ENCODE data around the gene ITPKB. TPM values are rescaled to one million over a fixed set of nuclear protein-coding genes. Genes with fewer than 3 reads are reported as not detected.
"Not testable (repeated sequence)": the region's sequence is repeated elsewhere in the genome, so short reads cannot be mapped to it uniquely, and the experiment has no call there.

The ITPKB gene
- total and polyA plus RNA-seq, 3 experiments from 2014 or later, result 37.7 to 50.1 (median 39.6) TPM

- Histone ChIP-seq H3K27me3 (ENCODE audit: insufficient read depth, low read length, poor library complexity, severe bottlenecking) (no peaks in the 10 kb centered on the region), H3K4me1 (ENCODE audit: insufficient read depth, low read length) (no peaks in the 10 kb centered on the region), H3K27ac (ENCODE audit: low read depth, low read length) (no peak overlapping the region), H3K4me3 (ENCODE audit: low read length) (no peak overlapping the region), H3K36me3 (ENCODE audit: insufficient read depth, low read length) (no peaks in the 10 kb centered on the region), H3K9me3 (ENCODE audit: low read length) (no peaks in the 10 kb centered on the region)
- peaks cover 0 to 10% (median 0%) of the 10 kb centered on the region in 3 donors for H3K36me3 Mint-ChIP-seq
- H3K4me1 Mint-ChIP-seq, result no peaks in the 10 kb centered on the region
- no peaks in the 10 kb centered on the region for H3K9me3 Mint-ChIP-seq
- H3K27me3 Mint-ChIP-seq, result peaks cover 0 to 5% of the 10 kb centered on the region in 2 donors
- ChIA-PET POLR2A (no interaction called here), CTCF (no interaction called here)
- no peak overlapping the region for H3K27ac Mint-ChIP-seq
- no peak for DNase-seq
- no peak overlapping the region for H3K4me3 Mint-ChIP-seq
These were observed 120.1 kb downstream of the ITPKB start for GRCh38 chr1:226619031-226619430.

GRCh38 chr1:226618380-226618779 lies 120.7 kb downstream of the ITPKB start:
- CTCF ChIA-PET, result no interaction called here
- POLR2A ChIA-PET, result no interaction called here
- H3K36me3 ChIP-seq (ENCODE audit: insufficient read depth, low read length), result no peaks in the 10 kb centered on the region

GRCh38 chr1:226617719-226618118 lies 121.4 kb downstream of the ITPKB start:
- H3K4me3 Mint-ChIP-seq; DNase-seq; CTCF ChIA-PET; H3K27ac Mint-ChIP-seq; H3K36me3 ChIP-seq (ENCODE audit: insufficient read depth, low read length); H3K27me3 ChIP-seq (ENCODE audit: insufficient read depth, low read length, poor library complexity, severe bottlenecking); H3K4me1 ChIP-seq (ENCODE audit: insufficient read depth, low read length); H3K9me3 Mint-ChIP-seq; H3K27ac ChIP-seq (ENCODE audit: low read depth, low read length); H3K4me3 ChIP-seq (ENCODE audit: low read length); H3K36me3 Mint-ChIP-seq; H3K4me1 Mint-ChIP-seq; H3K9me3 ChIP-seq (ENCODE audit: low read length); H3K27me3 Mint-ChIP-seq; POLR2A ChIA-PET: not testable (repeated sequence)

More at GRCh38 chr1:226618380-226618779, 120.7 kb downstream of the ITPKB start:
- Mint-ChIP-seq H3K9me3 (no peaks in the 10 kb centered on the region), H3K27ac (no peak overlapping the region), H3K4me3 (no peak overlapping the region), H3K27me3 (peaks cover 0 to 5% of the 10 kb centered on the region in 2 donors), H3K36me3 (peaks cover 0 to 10% (median 0%) of the 10 kb centered on the region in 3 donors), H3K4me1 (no peaks in the 10 kb centered on the region)
- no peak overlapping the region for H3K4me3 ChIP-seq (ENCODE audit: low read length)
- H3K27ac ChIP-seq (ENCODE audit: low read depth, low read length), result no peak overlapping the region
- no peaks in the 10 kb centered on the region for H3K9me3 ChIP-seq (ENCODE audit: low read length)
- H3K27me3 ChIP-seq (ENCODE audit: insufficient read depth, low read length, poor library complexity, severe bottlenecking), result no peaks in the 10 kb centered on the region
- H3K4me1 ChIP-seq (ENCODE audit: insufficient read depth, low read length), result no peaks in the 10 kb centered on the region
- no peak for DNase-seq

DNA sequence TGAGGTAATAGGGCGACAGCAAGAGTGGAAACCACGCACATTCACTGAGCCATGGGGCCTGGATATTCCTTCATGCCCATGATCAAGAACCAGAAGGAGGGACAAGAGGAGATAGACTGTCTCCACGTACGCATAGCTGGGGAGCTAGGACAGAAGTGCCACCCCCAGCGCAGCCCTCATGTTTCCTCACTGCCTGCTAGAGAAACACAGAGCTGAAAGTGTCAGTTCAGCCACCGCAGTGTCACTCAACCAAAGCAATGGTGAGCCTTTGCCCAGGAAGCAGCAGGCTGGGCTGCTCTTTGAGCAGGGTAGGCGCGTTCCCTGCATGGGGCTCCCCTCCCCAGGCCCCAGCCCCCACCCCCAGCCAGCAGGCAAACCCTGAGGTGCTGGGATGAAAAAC lies 122.0 kb downstream of the ITPKB start:
- no peaks in the 10 kb centered on the region for H3K27me3 ChIP-seq (ENCODE audit: insufficient read depth, low read length, poor library complexity, severe bottlenecking)
- no peak for DNase-seq
- H3K4me1 Mint-ChIP-seq, result no peaks in the 10 kb centered on the region
- ChIA-PET POLR2A (no interaction called here), CTCF (interaction anchor here (1.0 kb wide), 1 partner anchor 9 kb away, joined by 3 read pairs; no protein-coding TSS in a partner anchor)
- H3K9me3 ChIP-seq (ENCODE audit: low read length), result no peaks in the 10 kb centered on the region
- H3K36me3 ChIP-seq (ENCODE audit: insufficient read depth, low read length), result no peaks in the 10 kb centered on the region
- peaks cover 0 to 10% (median 0%) of the 10 kb centered on the region in 3 donors for H3K36me3 Mint-ChIP-seq
- no peak overlapping the region for H3K27ac Mint-ChIP-seq
- no peak overlapping the region for H3K4me3 Mint-ChIP-seq
- no peak overlapping the region for H3K4me3 ChIP-seq (ENCODE audit: low read length)
- H3K4me1 ChIP-seq (ENCODE audit: insufficient read depth, low read length), result no peaks in the 10 kb centered on the region
- no peaks in the 10 kb centered on the region for H3K9me3 Mint-ChIP-seq
- H3K27me3 Mint-ChIP-seq, result peaks cover 0 to 3% of the 10 kb centered on the region in 2 donors
- no peak overlapping the region for H3K27ac ChIP-seq (ENCODE audit: low read depth, low read length)

- Mint-ChIP-seq H3K4me1 (no peaks in the 10 kb centered on the region), H3K9me3 (no peaks in the 10 kb centered on the region), H3K36me3 (peaks cover 0 to 7% (median 0%) of the 10 kb centered on the region in 3 donors), H3K4me3 (no peak overlapping the region), H3K27me3 (peaks cover 0 to 3% of the 10 kb centered on the region in 2 donors), H3K27ac (peak overlapping the region in 1 of 8 donors; percentile 57)
- H3K9me3 ChIP-seq (ENCODE audit: low read length), result no peaks in the 10 kb centered on the region
- H3K27me3 ChIP-seq (ENCODE audit: insufficient read depth, low read length, poor library complexity, severe bottlenecking), result no peaks in the 10 kb centered on the region
- CTCF ChIA-PET, result interaction anchor here (1.0 kb wide), 1 partner anchor 10 kb away, joined by 3 read pairs; no protein-coding TSS in a partner anchor
- no peaks in the 10 kb centered on the region for H3K36me3 ChIP-seq (ENCODE audit: insufficient read depth, low read length)
- H3K4me3 ChIP-seq (ENCODE audit: low read length), result no peak overlapping the region
- no peak for DNase-seq
- H3K4me1 ChIP-seq (ENCODE audit: insufficient read depth, low read length), result no peaks in the 10 kb centered on the region
- no peak overlapping the region for H3K27ac ChIP-seq (ENCODE audit: low read depth, low read length)
- POLR2A ChIA-PET, result no interaction called here
These were observed 122.4 kb downstream of the ITPKB start for GRCh38 chr1:226616636-226617035.

DNA sequence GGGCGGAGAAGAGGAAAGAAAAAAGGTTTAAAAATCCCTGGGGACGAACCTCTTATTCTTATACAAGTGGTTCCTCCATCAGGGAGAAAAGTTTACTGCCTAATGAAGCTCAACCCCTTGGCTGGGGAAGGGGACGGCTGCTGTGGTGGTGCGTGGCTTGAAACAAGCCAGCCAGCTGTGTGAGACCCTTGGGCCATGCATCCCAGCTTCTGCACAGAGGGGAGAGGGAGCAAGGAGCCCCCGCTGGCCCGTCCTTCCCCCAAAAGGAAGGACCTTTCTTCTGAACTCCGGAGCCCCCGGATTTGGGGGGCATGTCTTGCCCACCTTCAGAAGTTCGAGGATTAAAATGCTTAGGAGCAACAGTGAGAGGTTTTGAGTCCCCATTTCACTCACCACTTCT lies 123.2 kb downstream of the ITPKB start:
- H3K4me1 ChIP-seq (ENCODE audit: insufficient read depth, low read length), result no peaks in the 10 kb centered on the region
- H3K9me3 Mint-ChIP-seq, result no peaks in the 10 kb centered on the region
- no peaks in the 10 kb centered on the region for H3K9me3 ChIP-seq (ENCODE audit: low read length)
- peak overlapping the region in 1 of 8 donors; percentile 32 for H3K27ac Mint-ChIP-seq
- H3K27me3 Mint-ChIP-seq, result peaks cover 0 to 3% of the 10 kb centered on the region in 2 donors
- no peak overlapping the region for H3K27ac ChIP-seq (ENCODE audit: low read depth, low read length)
- H3K36me3 Mint-ChIP-seq, result peaks cover 0 to 4% (median 0%) of the 10 kb centered on the region in 3 donors
- CTCF ChIA-PET, result no interaction called here
- no peak overlapping the region for H3K4me3 Mint-ChIP-seq
- DNase-seq, result no peak
- POLR2A ChIA-PET, result no interaction called here
- H3K4me1 Mint-ChIP-seq, result no peaks in the 10 kb centered on the region
- no peaks in the 10 kb centered on the region for H3K36me3 ChIP-seq (ENCODE audit: insufficient read depth, low read length)
- H3K4me3 ChIP-seq (ENCODE audit: low read length), result no peak overlapping the region
- H3K27me3 ChIP-seq (ENCODE audit: insufficient read depth, low read length, poor library complexity, severe bottlenecking), result no peaks in the 10 kb centered on the region

GRCh38 chr1:226611980-226612379 lies 127.1 kb downstream of the ITPKB start:
- CTCF ChIA-PET; H3K9me3 ChIP-seq (ENCODE audit: low read length); H3K4me1 Mint-ChIP-seq; H3K27me3 Mint-ChIP-seq; H3K9me3 Mint-ChIP-seq; H3K4me3 ChIP-seq (ENCODE audit: low read length); H3K27ac Mint-ChIP-seq; DNase-seq; H3K27me3 ChIP-seq (ENCODE audit: insufficient read depth, low read length, poor library complexity, severe bottlenecking); H3K4me3 Mint-ChIP-seq; POLR2A ChIA-PET; H3K36me3 Mint-ChIP-seq; H3K4me1 ChIP-seq (ENCODE audit: insufficient read depth, low read length); H3K36me3 ChIP-seq (ENCODE audit: insufficient read depth, low read length); H3K27ac ChIP-seq (ENCODE audit: low read depth, low read length): not testable (repeated sequence)

- H3K27me3 ChIP-seq (ENCODE audit: insufficient read depth, low read length, poor library complexity, severe bottlenecking), result no peaks in the 10 kb centered on the region
- CTCF ChIA-PET, result no interaction called here
These were observed 127.8 kb downstream of the ITPKB start for GRCh38 chr1:226611301-226611700.

GRCh38 chr1:226610671-226611070 lies 128.4 kb downstream of the ITPKB start:
- H3K9me3 Mint-ChIP-seq, result no peaks in the 10 kb centered on the region
- Histone ChIP-seq H3K36me3 (ENCODE audit: insufficient read depth, low read length) (no peaks in the 10 kb centered on the region), H3K4me3 (ENCODE audit: low read length) (no peak overlapping the region), H3K27ac (ENCODE audit: low read depth, low read length) (no peak overlapping the region), H3K9me3 (ENCODE audit: low read length) (no peaks in the 10 kb centered on the region), H3K27me3 (ENCODE audit: insufficient read depth, low read length, poor library complexity, severe bottlenecking) (no peaks in the 10 kb centered on the region), H3K4me1 (ENCODE audit: insufficient read depth, low read length) (no peaks in the 10 kb centered on the region)
- CTCF ChIA-PET, result interaction anchor here (1.1 kb wide), 1 partner anchor 153 kb away, joined by 3 read pairs; no protein-coding TSS in a partner anchor
- H3K27me3 Mint-ChIP-seq, result peaks cover 5 to 6% of the 10 kb centered on the region in 2 donors
- no peak overlapping the region for H3K4me3 Mint-ChIP-seq
- no peak overlapping the region for H3K27ac Mint-ChIP-seq
- POLR2A ChIA-PET, result no interaction called here
- H3K36me3 Mint-ChIP-seq, result no peaks in the 10 kb centered on the region
- DNase-seq, result no peak
- no peaks in the 10 kb centered on the region for H3K4me1 Mint-ChIP-seq

More at GRCh38 chr1:226611301-226611700, 127.8 kb downstream of the ITPKB start:
- no peaks in the 10 kb centered on the region for H3K9me3 Mint-ChIP-seq
- POLR2A ChIA-PET, result no interaction called here
- no peaks in the 10 kb centered on the region for H3K36me3 Mint-ChIP-seq
- Histone ChIP-seq H3K4me3 (ENCODE audit: low read length) (no peak overlapping the region), H3K4me1 (ENCODE audit: insufficient read depth, low read length) (no peaks in the 10 kb centered on the region), H3K36me3 (ENCODE audit: insufficient read depth, low read length) (no peaks in the 10 kb centered on the region), H3K27ac (ENCODE audit: low read depth, low read length) (no peak overlapping the region), H3K9me3 (ENCODE audit: low read length) (no peaks in the 10 kb centered on the region)
- H3K27me3 Mint-ChIP-seq, result peaks cover 5 to 6% of the 10 kb centered on the region in 2 donors
- no peak for DNase-seq
- H3K27ac Mint-ChIP-seq, result no peak overlapping the region
- no peak overlapping the region for H3K4me3 Mint-ChIP-seq
- H3K4me1 Mint-ChIP-seq, result no peaks in the 10 kb centered on the region
